Activated CD4-positive, alpha-beta T cell treated with anti-CD3 and anti-CD28 coated beads, Interleukin-2, amount 50 U/mL, for 24 hours (primary cell): ENCODE results near the gene SYTL1.

Experiments
- DNase-seq, 2 donors: peaks; one replicate each; pipeline ENCODE4 v3.0.0-alpha.2; 2020; ENCODE audit warnings: low read depth in 1 of 2, low spot score in 1 of 2

The SYTL1 gene

GRCh38 chr1:27346991-27347624, 5.3 kb downstream of the SYTL1 start:
- no peak for DNase-seq

- DNase-seq = no peak
These were observed 7.3 kb downstream of the SYTL1 start for GRCh38 chr1:27348861-27349783.

- DNase-seq = no peak
These were observed 8.2 kb downstream of the SYTL1 start for GRCh38 chr1:27349784-27350662.

GRCh38 chr1:27350663-27351540, 9.1 kb downstream of the SYTL1 start:
- no peak for DNase-seq

GRCh38 chr1:27351541-27352107, 9.8 kb downstream of the SYTL1 start:
- DNase-seq = no peak

- DNase-seq = no peak
These were observed 11.3 kb downstream of the SYTL1 start for GRCh38 chr1:27353166-27353565.

GRCh38 chr1:27353629-27354028, 11.8 kb downstream of the SYTL1 start:
- DNase-seq = no peak

- no peak for DNase-seq
These were observed 13.9 kb downstream of the SYTL1 start for GRCh38 chr1:27355683-27356082.

GRCh38 chr1:27356277-27356618, 14.4 kb downstream of the SYTL1 start:
- no peak for DNase-seq

- DNase-seq = no peak
These were observed 14.9 kb downstream of the SYTL1 start for GRCh38 chr1:27356619-27357280.

GRCh38 chr1:27357281-27358037, 15.6 kb downstream of the SYTL1 start:
- peak; percentile 74 to 76 for DNase-seq

GRCh38 chr1:27358038-27358927, 16.5 kb downstream of the SYTL1 start:
- no peak for DNase-seq

- DNase-seq = no peak
These were observed 17.1 kb downstream of the SYTL1 start for GRCh38 chr1:27358928-27359313.

GRCh38 chr1:27359822-27360158, 18.0 kb downstream of the SYTL1 start:
- DNase-seq = no peak

GRCh38 chr1:27360159-27361043, 18.6 kb downstream of the SYTL1 start:
- no peak for DNase-seq

- DNase-seq = no peak
These were observed 19.2 kb downstream of the SYTL1 start for GRCh38 chr1:27361044-27361402.

- no peak for DNase-seq
These were observed 19.7 kb downstream of the SYTL1 start for GRCh38 chr1:27361553-27361952.
